GM19035 (cell line): ENCODE measurements around the gene CNTN4.
"Not testable (repeated sequence)": the region's sequence is repeated elsewhere in the genome, so short reads cannot be mapped to it uniquely, and the experiment has no call there.

ENCODE experiments used
- ATAC-seq: cut with Tn5 transposase; IDR thresholded peaks from one replicate; pipeline ENCODE4 v1.9.1; 2021; ENCODE audit not compliant: unreplicated experiment

Gene CNTN4

GRCh38 chr3:2098398-2099027 lies at the start of gene CNTN4:
CNTN4 (plus strand) TSS chr3:2098866.
- ATAC-seq = no peak

- no peak for ATAC-seq
Measured at GRCh38 chr3:2061360-2061759, 37.3 kb upstream of the CNTN4 start.

GRCh38 chr3:2071531-2071930 lies 27.1 kb upstream of the CNTN4 start:
- no peak for ATAC-seq

GRCh38 chr3:2078821-2079220 lies 19.8 kb upstream of the CNTN4 start:
- ATAC-seq = no peak

- no peak for ATAC-seq
Measured at GRCh38 chr3:2082871-2083480, 15.7 kb upstream of the CNTN4 start.

GRCh38 chr3:2083558-2083957 lies 15.1 kb upstream of the CNTN4 start:
- ATAC-seq = not testable (repeated sequence)

GRCh38 chr3:2090095-2090911 lies 8.4 kb upstream of the CNTN4 start:
- ATAC-seq = no peak

- no peak for ATAC-seq
Measured at GRCh38 chr3:2092758-2093157, 5.9 kb upstream of the CNTN4 start.

- ATAC-seq = no peak
Measured at GRCh38 chr3:2094941-2095340, 3.7 kb upstream of the CNTN4 start.

- ATAC-seq = no peak
Measured at GRCh38 chr3:2096216-2096615, 2.5 kb upstream of the CNTN4 start.

- ATAC-seq = no peak
Measured at GRCh38 chr3:2097641-2098191, 950 bp upstream of the CNTN4 start.

- no peak for ATAC-seq
Measured at GRCh38 chr3:2099028-2099671, 484 bp downstream of the CNTN4 start.

GRCh38 chr3:2099779-2100191 lies 1.1 kb downstream of the CNTN4 start:
- no peak for ATAC-seq

GRCh38 chr3:2106438-2106837 lies 7.8 kb downstream of the CNTN4 start:
- ATAC-seq = no peak

GRCh38 chr3:2110597-2111117 lies 12.0 kb downstream of the CNTN4 start:
- ATAC-seq = no peak

- ATAC-seq = no peak
Measured at GRCh38 chr3:2114617-2115275, 16.1 kb downstream of the CNTN4 start.

- no peak for ATAC-seq
Measured at GRCh38 chr3:2130726-2131125, 32.1 kb downstream of the CNTN4 start.

- no peak for ATAC-seq
Measured at GRCh38 chr3:2133146-2133545, 34.5 kb downstream of the CNTN4 start.

GRCh38 chr3:2137651-2138050 lies 39.0 kb downstream of the CNTN4 start:
- no peak for ATAC-seq

- ATAC-seq = no peak
Measured at GRCh38 chr3:2141482-2141881, 42.8 kb downstream of the CNTN4 start.
